Naive thymus-derived CD4-positive, alpha-beta T cell (primary cell): Measurements from ENCODE around the gene TMED4. TPM values are rescaled to one million over a fixed set of nuclear protein-coding genes. Genes with fewer than 3 reads are reported as not detected.

Source experiments
- ATAC-seq: fragments of 150-1000 bp; cut with Tn5 transposase; 2 replicates; pipeline ENCODE4 v1.10.0; 2021; ENCODE audit warnings: mild to moderate bottlenecking, moderate library complexity
- CTCF ChIA-PET: fragments of 350-600 bp; sonication (Branson Sonifier 250); formaldehyde crosslinking; loops from one replicate; lab custom pipeline; 2021; ENCODE audit warnings: antibody characterized with exemption; lab: Charles Lee
- POLR2A ChIA-PET: fragments of 350-600 bp; sonication (Branson Sonifier 250); formaldehyde crosslinking; loops from one replicate; lab custom pipeline; 2021; ENCODE audit warnings: antibody characterized with exemption, inconsistent platforms; lab: Charles Lee
- DNase-seq, 9 donors: peaks; one replicate each; pipeline versions ENCODE4 v3.0.0 to v3.0.0-alpha.2; 2020 to 2022; ENCODE audit warnings: mixed read lengths in 1 of 9
- H3K27ac ChIP-seq: one replicate; pipeline ENCODE4 v1.7.0; 2013; ENCODE audit warnings: mild to moderate bottlenecking, low read depth, low read length, moderate library complexity
- H3K27me3 ChIP-seq, 2 donors: one replicate each; pipeline ENCODE4 v1.7.0; 2013; ENCODE audit warnings: low read length in 2 of 2, mild to moderate bottlenecking in 2 of 2, moderate library complexity in 2 of 2; ENCODE audit not compliant: control insufficient read depth in 2 of 2, insufficient read depth in 2 of 2
- H3K36me3 ChIP-seq, 3 experiments: 1 replicate in 2 of 3; 2 replicates in 1 of 3; pipeline ENCODE4 v1.7.0; 2013; ENCODE audit warnings: low read length in 3 of 3, mild to moderate bottlenecking in 3 of 3, moderate library complexity in 1 of 3; ENCODE audit not compliant: insufficient read depth in 3 of 3, control insufficient read depth in 2 of 3
- H3K4me1 ChIP-seq, 2 donors: one replicate each; pipeline ENCODE4 v1.7.0; 2013; ENCODE audit warnings: low read length in 2 of 2, mild to moderate bottlenecking in 2 of 2, moderate library complexity in 1 of 2; ENCODE audit not compliant: control insufficient read depth in 2 of 2, insufficient read depth in 2 of 2
- H3K4me3 ChIP-seq: 2 replicates; pipeline ENCODE4 v1.7.0; 2013; ENCODE audit warnings: mild to moderate bottlenecking, low read length
- H3K9me3 ChIP-seq, 3 experiments: 1 replicate in 2 of 3; 2 replicates in 1 of 3; pipeline ENCODE4 v1.7.0; 2013; ENCODE audit warnings: low read length in 3 of 3; ENCODE audit not compliant: control insufficient read depth in 2 of 3
- H3K27ac Mint-ChIP-seq, 9 donors: one replicate each; pipeline ENCODE4 v1.8.0; 2020 to 2022; ENCODE audit warnings: mixed read lengths in 9 of 9, mild to moderate bottlenecking in 8 of 9, moderate library complexity in 5 of 9, inconsistent platforms in 2 of 9
- H3K27me3 Mint-ChIP-seq, 5 donors: one replicate each; pipeline ENCODE4 v1.8.0; 2021 to 2022; ENCODE audit warnings: mixed read lengths in 5 of 5, mild to moderate bottlenecking in 1 of 5
- H3K36me3 Mint-ChIP-seq, 5 donors: one replicate each; pipeline ENCODE4 v1.8.0; 2020 to 2022; ENCODE audit warnings: mixed read lengths in 5 of 5, mild to moderate bottlenecking in 3 of 5, inconsistent platforms in 1 of 5
- H3K4me1 Mint-ChIP-seq, 7 donors: one replicate each; pipeline ENCODE4 v1.8.0; 2020 to 2022; ENCODE audit warnings: mixed read lengths in 7 of 7, mild to moderate bottlenecking in 3 of 7, inconsistent platforms in 1 of 7
- H3K4me3 Mint-ChIP-seq, 10 donors: one replicate each; pipeline ENCODE4 v1.8.0; 2020 to 2022; ENCODE audit warnings: mild to moderate bottlenecking in 10 of 10, mixed read lengths in 10 of 10, moderate library complexity in 6 of 10, inconsistent platforms in 2 of 10
- H3K9me3 Mint-ChIP-seq, 11 donors: one replicate each; pipeline ENCODE4 v1.8.0; 2020 to 2022; ENCODE audit warnings: mixed read lengths in 11 of 11, mild to moderate bottlenecking in 4 of 11, inconsistent platforms in 1 of 11, moderate library complexity in 1 of 11
- intact Hi-C, 2 donors: fragments of 100-400 bp; cut with micrococcal nuclease; formaldehyde crosslinking; loops; one replicate each; pipeline ENCODE4 v1.15.1; 2023
- polyA plus RNA-seq, 2 donors: library from polyadenylated mRNA; unstranded; fragments of 300-500 nt; fragmentation: Illumina TruSeq; gene quantifications; one replicate each; pipeline ENCODE4 v1.2.3, GENCODE V29; 2021
- total RNA-seq, 6 experiments: library from RNA in 5 of 6; stranded (reverse) in 5 of 6; gene quantifications; 1 replicate in 5 of 6; 2 replicates in 1 of 6; pipeline ENCODE4 v1.2.3 and lab custom pipeline; 2021 to 2026

Gene TMED4
- 10 to 100 TPM; 70.0 to 98.5 (median 95.3) TPM for total RNA-seq
- polyA plus RNA-seq, result 10 to 100 TPM; 61.6 to 93.7 TPM
- 119 reads per million, percentile 87 among the genes with 10 or more reads in this experiment for total RNA-seq (lab: John Stamatoyannopoulos, UW)

DNA sequence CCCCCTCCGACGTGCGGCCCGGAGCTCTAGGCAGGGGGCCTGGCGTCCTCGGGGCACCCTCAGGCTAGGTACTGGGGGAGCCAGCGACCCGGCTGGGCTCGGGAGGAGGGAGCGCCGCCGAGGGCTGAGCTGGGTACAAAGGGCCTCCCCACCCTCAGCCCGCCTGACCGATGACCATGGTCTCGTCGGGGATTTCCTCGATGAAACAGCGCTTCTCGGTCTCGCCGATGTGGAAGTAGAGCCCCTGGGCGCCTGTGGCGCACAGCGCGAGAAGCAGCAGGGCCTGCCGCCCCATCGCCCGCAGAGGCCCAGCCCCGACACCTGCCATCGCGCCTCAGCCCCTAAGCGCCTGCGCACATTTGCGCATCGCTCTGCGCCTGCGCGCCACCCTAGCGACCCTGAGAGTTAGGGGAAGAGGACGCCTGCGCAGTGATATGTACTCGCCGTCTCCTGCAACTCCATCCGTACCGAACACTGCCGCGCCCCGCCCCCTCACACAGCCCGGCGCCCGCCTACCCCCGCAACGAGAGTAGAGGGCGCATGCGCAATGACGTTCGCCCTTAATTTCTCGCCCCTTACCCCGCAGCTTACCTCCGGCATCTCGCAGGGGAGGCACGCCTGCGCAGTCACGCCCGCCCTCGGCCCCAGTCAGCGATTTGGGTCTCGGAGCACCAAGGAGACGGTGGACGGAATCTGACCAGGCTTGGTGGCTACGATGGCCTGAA lies at the start of gene TMED4:
Gene TMED4, minus strand, starts transcription at position 353 of the 725 bp plus-strand sequence. Its CDS starts 25 bp downstream, at position 328.
- peaks cover 0 to 12% (median 0%) of the 10 kb centered on the region in 5 donors for H3K27me3 Mint-ChIP-seq
- Histone ChIP-seq H3K4me1 (peaks cover 14 to 19% of the 10 kb centered on the region in 2 donors), H3K36me3 (peaks cover 3 to 23% (median 18%) of the 10 kb centered on the region in 3 experiments), H3K9me3 (no peaks in the 10 kb centered on the region), H3K27ac (peak within 1 kb of the TSS; percentile 90), H3K27me3 (no peaks in the 10 kb centered on the region), H3K4me3 (peak within 1 kb of the TSS; percentile 95)
- peak within 1 kb of the TSS; percentile 86 to 97 (median 92) for H3K4me3 Mint-ChIP-seq
- ChIA-PET CTCF (interaction anchor here (0.8 to 1.8 kb wide), 3 partner anchors 17 to 264 kb away, joined by 3 to 4 read pairs (median 3); no protein-coding TSS in a partner anchor), POLR2A (interaction anchor here (0.8 to 4.7 kb wide), 22 partner anchors 9 to 654 kb away, joined by 3 to 53 read pairs (median 4); partner anchors contain the start of genes DDX56, H2AZ2, NUDCD3 and OGDH)
- peak within 1 kb of the TSS; percentile 95 to 99 (median 98) for H3K27ac Mint-ChIP-seq
- intact Hi-C loops, result loop anchor here (1.0 to 5.0 kb wide), 19 partner anchors 8 to 1650 kb away; partner anchors contain the start of genes H2AZ2 (in 2 of the 2), MYO1G (in 2 of the 2), OGDH (in 2 of the 2) and POLM (in 2 of the 2)
- H3K4me1 Mint-ChIP-seq, result peaks cover 13 to 43% (median 38%) of the 10 kb centered on the region in 7 donors
- peak; percentile 100 for DNase-seq
- peaks cover 0 to 4% (median 0%) of the 10 kb centered on the region in 11 donors for H3K9me3 Mint-ChIP-seq
- ATAC-seq, result peak; percentile 96
- H3K36me3 Mint-ChIP-seq, result peaks cover 5 to 18% (median 13%) of the 10 kb centered on the region in 5 donors

DNA sequence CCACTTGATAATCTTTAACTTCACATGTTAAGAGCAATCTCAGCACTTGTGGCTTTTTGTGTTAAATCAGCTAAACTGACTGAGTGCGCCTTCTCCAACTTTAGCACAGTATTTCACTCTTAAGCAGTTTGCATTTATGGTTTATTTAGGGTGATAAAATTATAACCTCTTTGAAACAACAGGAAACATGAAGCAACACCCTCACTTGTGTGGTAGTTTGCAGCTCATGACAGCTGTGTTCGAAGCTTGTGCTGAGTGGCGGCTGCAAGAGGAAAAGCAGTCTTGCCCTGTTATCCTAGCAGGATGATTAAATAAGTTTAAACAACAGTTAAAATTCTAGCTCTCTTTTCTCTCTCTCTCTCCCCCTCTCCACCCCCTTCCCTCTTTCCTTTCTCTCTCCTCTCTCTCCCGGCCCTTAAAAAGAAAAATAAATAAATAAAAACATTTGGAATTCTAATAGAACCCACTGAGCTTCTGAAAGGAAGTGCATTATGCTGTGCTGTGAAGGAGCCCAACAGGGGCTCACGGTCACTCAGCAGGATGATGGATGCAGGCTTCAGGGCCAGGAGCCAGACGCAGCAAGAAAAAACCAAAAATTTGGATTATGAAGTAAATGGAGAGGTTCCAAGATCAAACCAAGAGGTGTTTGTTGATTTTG lies 49.6 kb upstream of the TMED4 start:
- H3K4me3 Mint-ChIP-seq, result peak overlapping the region; percentile 40 to 71 (median 66)
- H3K27ac Mint-ChIP-seq, result peak overlapping the region; percentile 85 to 97 (median 91)
- Histone ChIP-seq H3K36me3 (peaks cover 0 to 2% (median 0%) of the 10 kb centered on the region in 3 experiments), H3K27ac (peak overlapping the region; percentile 65), H3K4me1 (peaks cover 38 to 77% of the 10 kb centered on the region in 2 donors), H3K9me3 (no peaks in the 10 kb centered on the region), H3K27me3 (no peaks in the 10 kb centered on the region), H3K4me3 (no peak overlapping the region)
- H3K4me1 Mint-ChIP-seq, result peaks cover 39 to 72% (median 51%) of the 10 kb centered on the region in 7 donors
- POLR2A ChIA-PET, result interaction anchor here (0.7 to 3.1 kb wide), 9 partner anchors 9 to 254 kb away, joined by 3 to 18 read pairs (median 4); partner anchors contain the start of genes OGDH, PURB and ZMIZ2
- intact Hi-C loops, result loop anchor here in 1 of 2 donors (1.0 kb wide), 1 partner anchor 8 kb away; no protein-coding TSS in a partner anchor
- peak; percentile 58 for ATAC-seq
- H3K36me3 Mint-ChIP-seq, result peaks cover 0 to 45% (median 8%) of the 10 kb centered on the region in 5 donors
- DNase-seq, result peak in 7 of 9 donors; percentile 19 to 48 (median 28)
- no peaks in the 10 kb centered on the region for H3K9me3 Mint-ChIP-seq
- CTCF ChIA-PET, result interaction anchor here (0.6 kb wide), 1 partner anchor 68 kb away, joined by 3 read pairs; no protein-coding TSS in a partner anchor
- H3K27me3 Mint-ChIP-seq, result no peaks in the 10 kb centered on the region

DNA sequence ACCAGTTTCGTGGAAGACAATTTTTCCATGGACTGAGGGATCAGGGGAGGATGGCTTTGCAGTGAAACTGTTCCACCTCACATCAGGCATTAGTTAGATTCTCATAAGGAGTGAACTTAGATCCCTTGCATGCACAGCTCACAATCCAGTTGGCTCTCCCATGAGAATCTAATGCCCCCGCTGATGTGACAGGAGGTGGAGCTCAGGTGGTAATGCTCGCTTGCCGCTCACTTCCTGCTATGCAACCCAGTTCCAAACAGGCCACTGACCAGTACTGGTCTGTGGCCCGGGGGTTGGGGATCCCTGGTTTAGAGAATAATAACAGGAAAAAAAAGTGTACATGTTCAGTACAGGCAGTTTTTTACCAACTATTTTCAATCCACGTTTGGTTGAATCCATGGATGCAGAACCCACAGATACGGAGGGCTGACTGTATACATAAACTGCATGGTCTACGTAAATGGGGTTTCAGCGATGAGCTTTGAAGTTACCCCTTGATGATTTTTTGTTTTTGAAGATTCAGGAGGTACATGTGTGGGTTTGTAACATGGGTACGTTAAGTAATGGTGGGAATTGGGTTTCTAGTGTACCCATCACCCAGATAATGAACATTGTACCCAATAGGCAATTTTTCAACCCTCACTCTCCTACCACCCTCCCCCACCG lies 48.9 kb upstream of the TMED4 start:
- Histone ChIP-seq H3K4me1 (peaks cover 38 to 77% of the 10 kb centered on the region in 2 donors), H3K36me3 (peaks cover 0 to 8% (median 0%) of the 10 kb centered on the region in 3 experiments), H3K27ac (peak overlapping the region; percentile 65), H3K9me3 (no peaks in the 10 kb centered on the region), H3K4me3 (no peak overlapping the region), H3K27me3 (no peaks in the 10 kb centered on the region)
- DNase-seq (peak in 1 of 9 donors; percentile 8), ATAC-seq (peak; percentile 5)
- ChIA-PET POLR2A (interaction anchor here (0.7 to 3.1 kb wide), 8 partner anchors 9 to 255 kb away, joined by 3 to 18 read pairs (median 4); partner anchors contain the start of genes OGDH, PURB and ZMIZ2), CTCF (no interaction called here)
- intact Hi-C loops, result loop anchor here in 1 of 2 donors (1.0 kb wide), 1 partner anchor 8 kb away; no protein-coding TSS in a partner anchor
- Mint-ChIP-seq H3K4me3 (peak overlapping the region in 8 of 10 donors; percentile 17 to 71 (median 66)), H3K27ac (peak overlapping the region; percentile 85 to 97 (median 91)), H3K36me3 (peaks cover 0 to 48% (median 8%) of the 10 kb centered on the region in 5 donors), H3K4me1 (peaks cover 36 to 72% (median 51%) of the 10 kb centered on the region in 7 donors), H3K9me3 (no peaks in the 10 kb centered on the region), H3K27me3 (no peaks in the 10 kb centered on the region)

DNA sequence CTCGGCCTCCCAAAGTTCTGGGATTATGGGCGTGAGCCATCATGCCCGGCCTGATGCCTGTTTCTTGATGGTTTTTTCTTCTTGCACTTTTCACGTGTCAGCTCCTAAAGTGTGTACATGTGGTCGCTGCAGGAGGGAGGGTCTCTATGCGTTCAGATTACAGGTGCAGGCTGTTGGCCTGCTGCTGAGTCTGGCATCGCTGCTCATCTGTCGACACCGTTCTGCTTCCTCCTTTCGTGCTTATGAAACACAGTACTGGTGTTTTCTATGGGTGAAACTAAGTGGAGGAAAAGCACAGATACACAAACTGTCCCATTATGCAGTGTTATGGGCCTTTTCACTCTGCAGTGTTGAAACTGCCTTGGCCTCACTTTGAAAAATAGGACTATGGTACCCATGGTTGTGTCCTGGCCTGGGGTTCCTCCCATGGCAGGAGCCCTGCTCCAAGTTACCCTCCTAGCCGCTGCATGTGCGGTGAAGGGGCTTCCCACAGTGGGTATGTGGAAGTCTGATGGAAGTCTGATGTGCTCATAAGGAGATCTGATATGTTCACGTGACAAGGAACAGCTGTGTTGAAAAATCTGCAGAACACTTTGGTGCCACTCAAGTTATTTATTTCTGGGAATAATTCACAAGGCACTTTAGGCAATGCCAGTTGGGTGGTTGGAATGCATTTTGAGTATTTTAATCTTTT lies 47.9 kb upstream of the TMED4 start:
- intact Hi-C loops, result no loop called here
- peak overlapping the region in 3 of 10 donors; percentile 2 to 71 (median 31) for H3K4me3 Mint-ChIP-seq
- H3K27me3 Mint-ChIP-seq, result no peaks in the 10 kb centered on the region
- H3K9me3 ChIP-seq, result no peaks in the 10 kb centered on the region
- no peak overlapping the region for H3K4me3 ChIP-seq
- ChIA-PET CTCF (interaction anchor here (0.5 kb wide), 1 partner anchor 174 kb away, joined by 5 read pairs; no protein-coding TSS in a partner anchor), POLR2A (interaction anchor here (0.8 to 3.1 kb wide), 3 partner anchors 9 to 23 kb away, joined by 3 to 18 read pairs (median 10); partner anchors contain the start of gene OGDH)
- no peaks in the 10 kb centered on the region for H3K27me3 ChIP-seq
- H3K4me1 Mint-ChIP-seq, result peaks cover 35 to 71% (median 50%) of the 10 kb centered on the region in 7 donors
- H3K36me3 Mint-ChIP-seq, result peaks cover 0 to 51% (median 8%) of the 10 kb centered on the region in 5 donors
- H3K4me1 ChIP-seq, result peaks cover 38 to 77% of the 10 kb centered on the region in 2 donors
- H3K27ac ChIP-seq, result no peak overlapping the region
- no peak for ATAC-seq
- peak overlapping the region; percentile 51 to 92 (median 79) for H3K27ac Mint-ChIP-seq
- peaks cover 0 to 18% (median 0%) of the 10 kb centered on the region in 3 experiments for H3K36me3 ChIP-seq
- H3K9me3 Mint-ChIP-seq, result no peaks in the 10 kb centered on the region
- no peak for DNase-seq

DNA sequence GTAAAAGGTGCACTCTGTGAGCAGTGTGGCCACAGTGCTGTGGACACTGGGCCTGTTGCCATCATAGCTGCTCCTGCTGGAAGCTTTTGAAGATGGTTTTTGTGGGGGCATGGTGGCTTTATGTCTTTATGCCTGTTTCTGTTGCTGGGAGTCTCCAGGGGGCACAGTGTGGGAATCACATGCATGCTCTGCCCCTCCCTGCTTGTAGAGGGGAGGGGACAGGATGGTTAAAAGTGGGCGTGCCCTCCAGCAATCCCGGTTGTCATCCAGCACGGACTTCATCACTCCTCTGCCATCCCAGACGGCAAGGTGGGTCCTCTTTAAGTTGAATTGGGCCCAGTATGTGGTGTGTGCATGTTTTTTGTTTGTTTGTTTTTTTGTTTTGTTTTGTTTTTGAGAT lies 44.6 kb upstream of the TMED4 start:
- H3K4me3 ChIP-seq, result no peak overlapping the region
- ATAC-seq (no peak), DNase-seq (no peak)
- intact Hi-C loops, result no loop called here
- ChIA-PET CTCF (interaction anchor here (1.0 kb wide), 1 partner anchor 61 kb away, joined by 3 read pairs; no protein-coding TSS in a partner anchor), POLR2A (interaction anchor here (0.5 to 1.5 kb wide), 3 partner anchors 10 to 128 kb away, joined by 3 to 5 read pairs (median 3); no protein-coding TSS in a partner anchor)
- no peaks in the 10 kb centered on the region for H3K27me3 ChIP-seq
- peaks cover 23 to 77% of the 10 kb centered on the region in 2 donors for H3K4me1 ChIP-seq
- H3K36me3 Mint-ChIP-seq, result peaks cover 0 to 41% (median 11%) of the 10 kb centered on the region in 5 donors
- peak overlapping the region in 2 of 9 donors; percentile 26 to 76 for H3K27ac Mint-ChIP-seq
- H3K4me3 Mint-ChIP-seq, result peak overlapping the region in 1 of 10 donors; percentile 35
- H3K27ac ChIP-seq, result no peak overlapping the region
- H3K36me3 ChIP-seq, result peaks cover 0 to 26% (median 5%) of the 10 kb centered on the region in 3 experiments
- H3K27me3 Mint-ChIP-seq, result no peaks in the 10 kb centered on the region
- H3K9me3 ChIP-seq, result no peaks in the 10 kb centered on the region
- H3K9me3 Mint-ChIP-seq, result no peaks in the 10 kb centered on the region
- peaks cover 43 to 73% (median 47%) of the 10 kb centered on the region in 7 donors for H3K4me1 Mint-ChIP-seq
